ENCODE data around the gene CHST8.

- TF ChIP-seq ZNF430 (CRISPR knock-in tag; IDR thresholded peaks at IDR 0.05) (no peak), HMG20A (CRISPR knock-in tag; IDR thresholded peaks at IDR 0.05; ENCODE audit: borderline replicate concordance) (no peak)
Observed at GRCh38 chr19:33752018-33752800, 130.5 kb downstream of the CHST8 start.

Measured in HepG2 (cell line).